A673 (cell line): ENCODE results near the gene FCAR. TPM values are rescaled to one million over a fixed set of nuclear protein-coding genes. Genes with fewer than 3 reads are reported as not detected.

Source experiments
- BruUV-seq: library from RNA; stranded (reverse); fragments of 400-500 nt; replicated peaks from 2 replicates; lab custom pipeline; 2021; lab: Mats Ljungman, UMichigan
- CTCF ChIA-PET: fragments of 300-600 bp; sonication (Branson Sonifier 250); formaldehyde crosslinking; loops from one replicate; lab custom pipeline; 2022; ENCODE audit warnings: antibody characterized with exemption; lab: Charles Lee
- POLR2A ChIA-PET: fragments of 300-600 bp; sonication (Branson Sonifier 250); formaldehyde crosslinking; loops from one replicate; lab custom pipeline; 2022; ENCODE audit warnings: antibody characterized with exemption; ENCODE audit not compliant: low non-redundant PET; lab: Charles Lee
- DNase-seq: peaks from one replicate; pipeline ENCODE4 v3.0.0-alpha.2; 2015; ENCODE audit warnings: low spot score
- H3K27ac ChIP-seq: fragments of 200-600 bp; sonication (generic); 2 replicates; pipeline ENCODE4 v1.5.1; 2016; ENCODE audit warnings: mixed run types, low read depth, mild to moderate bottlenecking, mixed read lengths, antibody characterized with exemption, low read length; ENCODE audit not compliant: poor library complexity, severe bottlenecking
- H3K27me3 ChIP-seq: fragments of 200-600 bp; sonication (generic); replicated peaks from 2 replicates; pipeline ENCODE4 v1.6.1; 2017; ENCODE audit warnings: mixed run types, low read depth, mild to moderate bottlenecking, mixed read lengths, antibody characterized with exemption, low read length; ENCODE audit not compliant: insufficient read depth, poor library complexity
- H3K36me3 ChIP-seq: fragments of 200-600 bp; sonication (generic); 2 replicates; pipeline ENCODE4 v1.6.1; 2016; ENCODE audit warnings: mixed run types, mild to moderate bottlenecking, mixed read lengths, antibody characterized with exemption, low read length; ENCODE audit not compliant: insufficient read depth, poor library complexity, severe bottlenecking
- H3K4me1 ChIP-seq: fragments of 200-600 bp; sonication (generic); 2 replicates; pipeline ENCODE4 v1.6.1; 2017; ENCODE audit warnings: mixed run types, mild to moderate bottlenecking, mixed read lengths, antibody characterized with exemption, low read length; ENCODE audit not compliant: insufficient read depth, poor library complexity, severe bottlenecking
- H3K4me3 ChIP-seq: fragments of 200-600 bp; sonication (generic); 2 replicates; pipeline ENCODE4 v1.5.1; 2016; ENCODE audit warnings: low read depth, mixed run types, mild to moderate bottlenecking, mixed read lengths, low read length; ENCODE audit not compliant: poor library complexity, severe bottlenecking
- H3K9me3 ChIP-seq: fragments of 200-600 bp; sonication (generic); 2 replicates; pipeline ENCODE4 v1.6.1; 2016; ENCODE audit warnings: mixed run types, low read depth, mild to moderate bottlenecking, mixed read lengths, antibody characterized with exemption, low read length; ENCODE audit not compliant: poor library complexity, severe bottlenecking
- EZH2 ChIP-seq: fragments of 200-600 bp; sonication (generic); IDR thresholded peaks from 2 replicates; pipeline ENCODE4 v1.6.1; 2017; ENCODE audit warnings: borderline replicate concordance, low read depth, mild to moderate bottlenecking, mixed read lengths, antibody characterized with exemption, low read length; ENCODE audit not compliant: poor library complexity, severe bottlenecking
- intact Hi-C: fragments of 100-400 bp; cut with micrococcal nuclease; formaldehyde crosslinking; loops from one replicate; pipeline ENCODE4 v1.10.0; 2022; ENCODE audit not compliant: unreplicated experiment
- total RNA-seq: library from RNA; stranded (reverse); gene quantifications from 2 replicates; pipeline ENCODE4 v1.2.3, GENCODE V29; 2021
- TF ChIP-seq, protein P1 (sequence below): fragments of 300-800, 200-600 bp; sonication (generic); conservative IDR thresholded peaks from 2 replicates; pipeline ENCODE4 v1.5.1; 2017; ENCODE audit warnings: low read depth, mild to moderate bottlenecking, antibody characterized with exemption, low read length, moderate library complexity, mixed read lengths

The FCAR gene
- total RNA-seq, 1 experiment from 2014 or later, result not detected

DNA sequence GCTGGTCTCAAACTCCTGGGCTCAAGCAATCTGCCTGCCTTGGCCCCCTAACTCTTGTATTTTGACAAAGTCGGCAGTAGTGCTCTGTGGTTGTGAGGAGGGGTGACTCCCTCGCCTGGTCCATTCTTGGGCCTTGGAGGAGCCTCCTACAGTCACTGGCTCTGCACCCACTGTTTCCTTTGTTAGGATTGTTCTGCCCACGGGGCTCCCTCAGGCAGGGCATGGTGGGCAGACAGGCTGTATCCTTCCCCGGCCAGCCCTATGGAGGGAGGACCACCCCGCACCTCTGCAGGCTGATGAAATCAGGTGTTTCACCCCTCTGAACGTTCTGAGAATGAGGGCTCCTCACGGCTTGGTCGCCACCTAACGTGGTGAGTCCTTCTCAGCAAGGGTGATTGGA lies 9.2 kb downstream of the FCAR start:
- TF ChIP-seq EZH2, result no peak
- TF ChIP-seq, protein P1, sequence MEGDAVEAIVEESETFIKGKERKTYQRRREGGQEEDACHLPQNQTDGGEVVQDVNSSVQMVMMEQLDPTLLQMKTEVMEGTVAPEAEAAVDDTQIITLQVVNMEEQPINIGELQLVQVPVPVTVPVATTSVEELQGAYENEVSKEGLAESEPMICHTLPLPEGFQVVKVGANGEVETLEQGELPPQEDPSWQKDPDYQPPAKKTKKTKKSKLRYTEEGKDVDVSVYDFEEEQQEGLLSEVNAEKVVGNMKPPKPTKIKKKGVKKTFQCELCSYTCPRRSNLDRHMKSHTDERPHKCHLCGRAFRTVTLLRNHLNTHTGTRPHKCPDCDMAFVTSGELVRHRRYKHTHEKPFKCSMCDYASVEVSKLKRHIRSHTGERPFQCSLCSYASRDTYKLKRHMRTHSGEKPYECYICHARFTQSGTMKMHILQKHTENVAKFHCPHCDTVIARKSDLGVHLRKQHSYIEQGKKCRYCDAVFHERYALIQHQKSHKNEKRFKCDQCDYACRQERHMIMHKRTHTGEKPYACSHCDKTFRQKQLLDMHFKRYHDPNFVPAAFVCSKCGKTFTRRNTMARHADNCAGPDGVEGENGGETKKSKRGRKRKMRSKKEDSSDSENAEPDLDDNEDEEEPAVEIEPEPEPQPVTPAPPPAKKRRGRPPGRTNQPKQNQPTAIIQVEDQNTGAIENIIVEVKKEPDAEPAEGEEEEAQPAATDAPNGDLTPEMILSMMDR, result no peak
- H3K27ac ChIP-seq, result no peak overlapping the region
- H3K27me3 ChIP-seq, result peaks cover 11% of the 10 kb centered on the region
- no peaks in the 10 kb centered on the region for H3K36me3 ChIP-seq
- ChIA-PET POLR2A (no interaction called here), CTCF (interaction anchor here (0.6 kb wide), 1 partner anchor 33 kb away, joined by 4 read pairs; no protein-coding TSS in a partner anchor)
- no peak overlapping the region for H3K4me3 ChIP-seq
- intact Hi-C loops, result loop anchor here (5.0 kb wide), 1 partner anchor 39 kb away; no protein-coding TSS in a partner anchor
- H3K9me3 ChIP-seq, result no peaks in the 10 kb centered on the region
- no TSS peak for BruUV-seq
- H3K4me1 ChIP-seq, result no peaks in the 10 kb centered on the region
- DNase-seq, result no peak

DNA sequence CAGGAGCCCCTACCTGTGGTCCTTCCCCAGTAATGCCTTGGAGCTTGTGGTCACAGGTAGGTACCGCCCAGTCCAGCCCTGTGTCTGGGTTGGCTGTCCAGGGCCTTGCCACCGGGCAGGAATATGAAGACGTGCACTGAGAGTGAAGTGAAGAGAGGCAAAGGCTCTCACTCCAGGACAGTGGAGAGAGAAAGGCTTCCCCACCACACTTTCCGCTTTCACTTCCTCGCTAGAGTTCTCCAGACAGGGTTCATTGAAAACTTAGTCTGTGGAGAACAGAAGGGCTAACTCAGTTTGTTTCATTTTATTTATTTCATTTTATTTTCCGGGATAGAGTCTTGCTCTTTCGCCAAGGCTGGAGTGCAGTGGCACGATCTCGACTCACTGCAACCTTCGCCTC lies 14.2 kb downstream of the FCAR start:
- no peak overlapping the region for H3K4me3 ChIP-seq
- BruUV-seq, result no TSS peak
- ChIA-PET POLR2A (no interaction called here), CTCF (no interaction called here)
- no peaks in the 10 kb centered on the region for H3K4me1 ChIP-seq
- no peaks in the 10 kb centered on the region for H3K9me3 ChIP-seq
- no peak for DNase-seq
- intact Hi-C loops, result no loop called here
- H3K27me3 ChIP-seq, result no peaks in the 10 kb centered on the region
- TF ChIP-seq, protein P1, result no peak
- TF ChIP-seq EZH2, result no peak
- no peaks in the 10 kb centered on the region for H3K36me3 ChIP-seq
- H3K27ac ChIP-seq, result no peak overlapping the region

DNA sequence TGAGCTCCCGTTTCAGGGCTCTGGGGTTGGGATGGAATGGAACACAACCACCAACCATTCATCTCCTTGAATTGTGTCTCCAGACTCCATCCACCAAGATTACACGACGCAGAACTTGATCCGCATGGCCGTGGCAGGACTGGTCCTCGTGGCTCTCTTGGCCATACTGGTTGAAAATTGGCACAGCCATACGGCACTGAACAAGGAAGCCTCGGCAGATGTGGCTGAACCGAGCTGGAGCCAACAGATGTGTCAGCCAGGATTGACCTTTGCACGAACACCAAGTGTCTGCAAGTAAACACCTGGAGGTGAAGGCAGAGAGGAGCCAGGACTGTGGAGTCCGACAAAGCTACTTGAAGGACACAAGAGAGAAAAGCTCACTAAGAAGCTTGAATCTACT lies 15.5 kb downstream of the FCAR start:
- TF ChIP-seq, protein P1, result no peak
- TF ChIP-seq EZH2, result no peak
- Histone ChIP-seq H3K4me3 (no peak overlapping the region), H3K4me1 (no peaks in the 10 kb centered on the region), H3K36me3 (no peaks in the 10 kb centered on the region), H3K27me3 (no peaks in the 10 kb centered on the region), H3K27ac (no peak overlapping the region), H3K9me3 (no peaks in the 10 kb centered on the region)
- no peak for DNase-seq
- CTCF ChIA-PET, result interaction anchor here (0.7 kb wide), 1 partner anchor 15 kb away, joined by 4 read pairs; no protein-coding TSS in a partner anchor
- POLR2A ChIA-PET, result no interaction called here
- intact Hi-C loops, result no loop called here
- no TSS peak for BruUV-seq
